Hepatocyte (in vitro differentiated cells): ENCODE results near the gene VWA8.

Source experiments
- CTCF ChIP-seq: fragments of 200-600 bp; sonication (generic); IDR thresholded peaks from 2 replicates; pipeline ENCODE4 v1.5.1; 2016; ENCODE audit warnings: antibody characterized with exemption, mild to moderate bottlenecking; ENCODE audit not compliant: poor library complexity
- EZH2 ChIP-seq: fragments of 200-600 bp; sonication (generic); IDR thresholded peaks from 2 replicates; pipeline ENCODE4 v1.6.1; 2016; ENCODE audit warnings: antibody characterized with exemption, mild to moderate bottlenecking, borderline replicate concordance
- EZH2phosphoT487 ChIP-seq: fragments of 200-600 bp; sonication (generic); IDR thresholded peaks from one replicate; pipeline ENCODE4 v1.6.1; 2018; ENCODE audit warnings: antibody characterized with exemption, mild to moderate bottlenecking, low read depth, moderate library complexity; ENCODE audit not compliant: unreplicated experiment, severe bottlenecking

GRCh38 chr13:41561170-41561569 lies 399.7 kb downstream of the VWA8 start:
- TF ChIP-seq CTCF (no peak), EZH2phosphoT487 (no peak), EZH2 (no peak)
